ENCODE measurements around the gene ATP8B1. TPM values are rescaled to one million over a fixed set of nuclear protein-coding genes. Genes with fewer than 3 reads are reported as not detected.
A peak's percentile ranks its signal among the peaks of the same experiment; 100 is the strongest.

ATP8B1 gene
- total and polyA plus RNA-seq, 2 of the 4 experiments (the other 2 are of a cell fraction): 64.3 to 136 TPM

- peak; percentile 53; the same call in 1 of the 2 replicates for TF ChIP-seq USF2 (IDR thresholded peaks at IDR 0.05; ENCODE audit: low read depth, low read length)
Measured at GRCh38 chr18:57630002-57630753, 172.9 kb downstream of the ATP8B1 start (continued).

GRCh38 chr18:57629422-57629821 lies 173.7 kb downstream of the ATP8B1 start:
- H3K27ac ChIP-seq (ENCODE audit: insufficient read depth, low read length): no peak overlapping the region
- 100% methylated on average over 3 of the region's 9 CpGs; no CpG with 5 or more reads in 1 of the 2 experiments for WGBS, 2 experiments (ENCODE audit: extremely low coverage in 2 of 2, insufficient read length in 1 of 2)
- no peak overlapping the region for H3K4me2 ChIP-seq (ENCODE audit: low read depth, low read length)
- 0 out of 2 replicates have a peak overlapping the region, but pooled peaks have one; percentile 59 for H3K56ac ChIP-seq (ENCODE audit: extremely low read depth, insufficient read depth, low read length)
- peak overlapping the region; percentile 4; the same call in 1 of the 2 replicates for H2BK20ac ChIP-seq (ENCODE audit: low read depth, low read length)
- H3K79me1 ChIP-seq (ENCODE audit: low read depth in 1 of 2, low read length in 2 of 2): peaks cover 8 to 22% of the 10 kb centered on the region in 2 experiments; a peak in 3 of 4 replicates
- TF ChIP-seq NFE2L2 (IDR thresholded peaks at IDR 0.05; ENCODE audit: low read depth, low read length) (no peak), MXI1 (IDR thresholded peaks at IDR 0.05; ENCODE audit: borderline replicate concordance, low read depth, low read length) (no peak), CEBPB (IDR thresholded peaks at IDR 0.05; ENCODE audit: low read depth, low read length) (no peak)
- no peaks in the 10 kb centered on the region for H3K36me3 ChIP-seq (ENCODE audit: control insufficient read depth, insufficient read depth, low read length)
- no peaks in the 10 kb centered on the region for H4K20me1 ChIP-seq (ENCODE audit: insufficient read depth, low read length)
- peak overlapping the region; percentile 85 for H2AK9ac ChIP-seq (replicated peaks; ENCODE audit: low read depth, low read length, poor library complexity)
- H4K91ac ChIP-seq (ENCODE audit: insufficient read depth, low read depth, low read length): peak overlapping the region; percentile 56; the same call in 1 of the 2 replicates
- no peak overlapping the region for H3K4me3 ChIP-seq (ENCODE audit: insufficient read depth, low read depth, low read length)
- dilution Hi-C loops (cut with HindIII; ENCODE audit: low sequenced_read_pairs, unreplicated experiment): no loop called here
- H3K23ac ChIP-seq (ENCODE audit: low read depth, low read length): 0 out of 2 replicates have a peak overlapping the region, but pooled peaks have one; percentile 83
- H3K9ac ChIP-seq (ENCODE audit: low read depth, low read length): no peak overlapping the region
- DNase-seq (no peak), ATAC-seq (ENCODE audit: low read depth) (no peak)
- CTCF ChIA-PET: interaction anchor here (0.9 kb wide), 1 partner anchor 159 kb away, joined by 3 read pairs; no protein-coding TSS in a partner anchor
- peaks cover 3% of the 10 kb centered on the region for H3K4me1 ChIP-seq (ENCODE audit: control insufficient read depth, insufficient read depth, low read length)
- no TSS peak for BruUV-seq (replicated peaks)
- peak overlapping the region; percentile 94; the same call in 1 of the 2 replicates for H3K4ac ChIP-seq (ENCODE audit: low read depth, low read length)
- H2BK15ac ChIP-seq (ENCODE audit: low read depth, low read length): peak overlapping the region; percentile 20; the same call in 1 of the 3 replicates
- H3K27me3 ChIP-seq (ENCODE audit: control insufficient read depth, insufficient read depth, low read length): no peaks in the 10 kb centered on the region
- H3K9me3 ChIP-seq (ENCODE audit: control insufficient read depth, insufficient read depth, low read length): no peaks in the 10 kb centered on the region
- intact Hi-C loops (cut with micrococcal nuclease): no loop called here
- in situ Hi-C loops (cut with MboI; ENCODE audit: low sequenced_read_pairs): loop anchor here (25.0 kb wide), 2 partner anchors 483 to 858 kb away; no protein-coding TSS in a partner anchor
- H2AK5ac ChIP-seq (ENCODE audit: low read depth, low read length): peak overlapping the region; percentile 94
- peak overlapping the region; percentile 2; the same call in 1 of the 2 replicates for H3K14ac ChIP-seq (replicated peaks; ENCODE audit: low read depth, low read length)
- peak overlapping the region; percentile 96 to 98 for H4K8ac ChIP-seq (ENCODE audit: low read depth in 2 of 2, low read length in 2 of 2)
- H3K9me1 ChIP-seq (ENCODE audit: insufficient read depth, low read length): peaks cover 10% of the 10 kb centered on the region; the same call in 1 of the 2 replicates
- H3K18ac ChIP-seq (ENCODE audit: low read depth, low read length): 0 out of 2 replicates have a peak overlapping the region, but pooled peaks have one; percentile 3
- H4K5ac ChIP-seq (ENCODE audit: low read depth, low read length): peak overlapping the region; percentile 98
- H2BK120ac ChIP-seq (ENCODE audit: low read depth, low read length): peak overlapping the region; percentile 84; the same call in 1 of the 2 replicates
- peak overlapping the region; percentile 99 for H2AFZ ChIP-seq (replicated peaks; ENCODE audit: low read length, poor library complexity)
- POLR2A ChIA-PET (ENCODE audit: unreplicated experiment): no interaction called here
- peak overlapping the region; percentile 81 for H2BK5ac ChIP-seq (ENCODE audit: low read depth, low read length, poor library complexity, severe bottlenecking)
